ENCODE results near the gene ARFRP1. TPM values are rescaled to one million over a fixed set of nuclear protein-coding genes. Genes with fewer than 3 reads are reported as not detected.

The ARFRP1 gene
- total and polyA plus RNA-seq, 2 of the 13 experiments (the other 11 are each of a cell fraction or from before 2014, with no cell fraction given): 32.0 to 51.1 TPM

DNA sequence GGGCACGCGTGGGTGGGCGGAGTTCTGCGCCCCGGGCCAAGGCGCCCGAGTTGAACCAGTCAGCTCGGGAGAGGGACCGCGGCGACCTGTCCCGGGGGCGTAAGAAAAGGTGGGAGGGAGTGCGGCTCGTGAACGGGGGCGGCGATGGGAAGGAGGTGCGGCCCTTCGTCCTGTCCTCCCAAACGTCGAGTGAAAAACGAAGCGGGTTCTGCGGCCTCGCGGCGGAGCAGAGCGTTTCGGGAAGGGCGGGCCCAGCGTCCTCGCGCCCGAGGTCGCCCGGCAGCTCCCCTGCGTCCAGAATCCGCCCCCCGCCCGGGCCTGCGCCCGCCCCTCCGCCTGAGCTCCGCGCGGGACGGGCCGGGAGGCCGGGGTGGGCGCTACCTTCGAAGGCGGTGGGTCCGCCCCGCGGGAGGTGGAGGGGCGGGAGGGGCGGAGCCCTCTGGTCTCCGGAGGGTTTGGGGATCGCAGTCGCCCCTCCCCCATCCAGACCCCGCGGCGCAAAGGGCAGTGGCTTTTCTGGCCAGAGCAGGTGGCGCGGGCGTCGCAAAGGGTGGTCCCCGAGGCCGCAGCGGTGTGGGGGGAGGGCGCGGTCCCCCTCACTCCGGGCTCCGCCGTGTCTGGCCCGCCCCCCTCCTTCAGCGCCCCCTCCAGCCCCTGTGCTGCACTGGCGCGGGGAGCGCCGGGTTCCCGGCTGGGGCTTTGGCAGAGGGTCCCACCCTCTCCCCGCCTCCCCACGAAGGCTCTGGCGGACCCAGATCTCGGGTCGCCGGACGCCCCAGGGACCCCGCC, 55.4 kb downstream of the ARFRP1 start (continued):
- TF ChIP-seq THAP9 (CRISPR knock-in tag; IDR thresholded peaks at IDR 0.05; ENCODE audit: borderline replicate concordance): no peak; the same call in 1 of the 2 replicates
- TF ChIP-seq, protein P1, sequence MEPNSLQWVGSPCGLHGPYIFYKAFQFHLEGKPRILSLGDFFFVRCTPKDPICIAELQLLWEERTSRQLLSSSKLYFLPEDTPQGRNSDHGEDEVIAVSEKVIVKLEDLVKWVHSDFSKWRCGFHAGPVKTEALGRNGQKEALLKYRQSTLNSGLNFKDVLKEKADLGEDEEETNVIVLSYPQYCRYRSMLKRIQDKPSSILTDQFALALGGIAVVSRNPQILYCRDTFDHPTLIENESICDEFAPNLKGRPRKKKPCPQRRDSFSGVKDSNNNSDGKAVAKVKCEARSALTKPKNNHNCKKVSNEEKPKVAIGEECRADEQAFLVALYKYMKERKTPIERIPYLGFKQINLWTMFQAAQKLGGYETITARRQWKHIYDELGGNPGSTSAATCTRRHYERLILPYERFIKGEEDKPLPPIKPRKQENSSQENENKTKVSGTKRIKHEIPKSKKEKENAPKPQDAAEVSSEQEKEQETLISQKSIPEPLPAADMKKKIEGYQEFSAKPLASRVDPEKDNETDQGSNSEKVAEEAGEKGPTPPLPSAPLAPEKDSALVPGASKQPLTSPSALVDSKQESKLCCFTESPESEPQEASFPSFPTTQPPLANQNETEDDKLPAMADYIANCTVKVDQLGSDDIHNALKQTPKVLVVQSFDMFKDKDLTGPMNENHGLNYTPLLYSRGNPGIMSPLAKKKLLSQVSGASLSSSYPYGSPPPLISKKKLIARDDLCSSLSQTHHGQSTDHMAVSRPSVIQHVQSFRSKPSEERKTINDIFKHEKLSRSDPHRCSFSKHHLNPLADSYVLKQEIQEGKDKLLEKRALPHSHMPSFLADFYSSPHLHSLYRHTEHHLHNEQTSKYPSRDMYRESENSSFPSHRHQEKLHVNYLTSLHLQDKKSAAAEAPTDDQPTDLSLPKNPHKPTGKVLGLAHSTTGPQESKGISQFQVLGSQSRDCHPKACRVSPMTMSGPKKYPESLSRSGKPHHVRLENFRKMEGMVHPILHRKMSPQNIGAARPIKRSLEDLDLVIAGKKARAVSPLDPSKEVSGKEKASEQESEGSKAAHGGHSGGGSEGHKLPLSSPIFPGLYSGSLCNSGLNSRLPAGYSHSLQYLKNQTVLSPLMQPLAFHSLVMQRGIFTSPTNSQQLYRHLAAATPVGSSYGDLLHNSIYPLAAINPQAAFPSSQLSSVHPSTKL (CRISPR knock-in tag; IDR thresholded peaks at IDR 0.05): no peak
- TF ChIP-seq PTBP1 (IDR thresholded peaks at IDR 0.05; ENCODE audit: low read depth, low read length, poor library complexity, severe bottlenecking): no peak
- TF ChIP-seq ZBTB8A (CRISPR knock-in tag; IDR thresholded peaks at IDR 0.05; ENCODE audit: borderline replicate concordance, low read depth): no peak
- TF ChIP-seq, protein P2, sequence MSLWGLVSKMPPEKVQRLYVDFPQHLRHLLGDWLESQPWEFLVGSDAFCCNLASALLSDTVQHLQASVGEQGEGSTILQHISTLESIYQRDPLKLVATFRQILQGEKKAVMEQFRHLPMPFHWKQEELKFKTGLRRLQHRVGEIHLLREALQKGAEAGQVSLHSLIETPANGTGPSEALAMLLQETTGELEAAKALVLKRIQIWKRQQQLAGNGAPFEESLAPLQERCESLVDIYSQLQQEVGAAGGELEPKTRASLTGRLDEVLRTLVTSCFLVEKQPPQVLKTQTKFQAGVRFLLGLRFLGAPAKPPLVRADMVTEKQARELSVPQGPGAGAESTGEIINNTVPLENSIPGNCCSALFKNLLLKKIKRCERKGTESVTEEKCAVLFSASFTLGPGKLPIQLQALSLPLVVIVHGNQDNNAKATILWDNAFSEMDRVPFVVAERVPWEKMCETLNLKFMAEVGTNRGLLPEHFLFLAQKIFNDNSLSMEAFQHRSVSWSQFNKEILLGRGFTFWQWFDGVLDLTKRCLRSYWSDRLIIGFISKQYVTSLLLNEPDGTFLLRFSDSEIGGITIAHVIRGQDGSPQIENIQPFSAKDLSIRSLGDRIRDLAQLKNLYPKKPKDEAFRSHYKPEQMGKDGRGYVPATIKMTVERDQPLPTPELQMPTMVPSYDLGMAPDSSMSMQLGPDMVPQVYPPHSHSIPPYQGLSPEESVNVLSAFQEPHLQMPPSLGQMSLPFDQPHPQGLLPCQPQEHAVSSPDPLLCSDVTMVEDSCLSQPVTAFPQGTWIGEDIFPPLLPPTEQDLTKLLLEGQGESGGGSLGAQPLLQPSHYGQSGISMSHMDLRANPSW (CRISPR knock-in tag; IDR thresholded peaks at IDR 0.05; ENCODE audit: borderline replicate concordance): no peak
- TF ChIP-seq ZNF652 (CRISPR knock-in tag; IDR thresholded peaks at IDR 0.05; ENCODE audit: borderline replicate concordance, low read depth): no peak
- peak; percentile 31 for TF ChIP-seq SP5 (CRISPR knock-in tag; IDR thresholded peaks at IDR 0.05; ENCODE audit: borderline replicate concordance, low read depth)
- no peak for TF ChIP-seq FIP1L1 (IDR thresholded peaks at IDR 0.05; ENCODE audit: borderline replicate concordance, insufficient read depth, low read depth, low read length)
- TF ChIP-seq ZNF777 (CRISPR knock-in tag; IDR thresholded peaks at IDR 0.05): peak; percentile 86
- no peak for TF ChIP-seq ZNF549 (CRISPR knock-in tag; IDR thresholded peaks at IDR 0.05)
- no peak for TF ChIP-seq ADNP (CRISPR knock-in tag; IDR thresholded peaks at IDR 0.05)
- no peak; the same call in 1 of the 2 replicates for TF ChIP-seq JDP2 (CRISPR knock-in tag; IDR thresholded peaks at IDR 0.05; ENCODE audit: borderline replicate concordance)
- TF ChIP-seq KDM6A (CRISPR knock-in tag; IDR thresholded peaks at IDR 0.05; ENCODE audit: low read depth): no peak
- TF ChIP-seq HNRNPL (IDR thresholded peaks at IDR 0.05; ENCODE audit: low read depth, low read length): no peak
- no peak for TF ChIP-seq ZNF678 (CRISPR knock-in tag; IDR thresholded peaks at IDR 0.05)
- no peak for TF ChIP-seq ETS1 (CRISPR knock-in tag; IDR thresholded peaks at IDR 0.05)
- TF ChIP-seq KDM4B (CRISPR knock-in tag; IDR thresholded peaks at IDR 0.05): no peak
- TF ChIP-seq HDAC1 (CRISPR knock-in tag; IDR thresholded peaks at IDR 0.05): no peak; the same call in 1 of the 2 replicates
- no peak; the same call in 1 of the 2 replicates for TF ChIP-seq ZFY (CRISPR knock-in tag; IDR thresholded peaks at IDR 0.05)
